Measurements from ENCODE around the gene MFRP. TPM values are rescaled to one million over a fixed set of nuclear protein-coding genes. Genes with fewer than 3 reads are reported as not detected.

Gene MFRP
- total and polyA plus RNA-seq, 10 of the 15 experiments (the other 5 are each of a cell fraction or from before 2014, with no cell fraction given) = not detected

- Histone ChIP-seq H3K79me2 (ENCODE audit: control insufficient read depth, insufficient read depth, low read length) (no peaks in the 10 kb centered on the region), H3K27ac (ENCODE audit: control insufficient read depth, insufficient read depth) (no peak overlapping the region), H3K27me3 (replicated peaks in 1 of 2; ENCODE audit: control insufficient read depth in 2 of 2, insufficient read depth in 2 of 2, low read length in 1 of 2) (no peaks in the 10 kb centered on the region), H3K4me1 (ENCODE audit: control insufficient read depth, insufficient read depth, low read length) (no peaks in the 10 kb centered on the region), H4K20me1 (ENCODE audit: control insufficient read depth, insufficient read depth) (no peaks in the 10 kb centered on the region), H3K4me2 (ENCODE audit: control insufficient read depth, insufficient read depth) (no peak overlapping the region), H2AFZ (ENCODE audit: control insufficient read depth, low read depth, low read length) (no peak overlapping the region), H3K4me3 (no peak overlapping the region), H3K9me3 (replicated peaks; ENCODE audit: control insufficient read depth, insufficient read depth, low read length) (no peaks in the 10 kb centered on the region), H3K36me3 (ENCODE audit: control insufficient read depth in 2 of 2, insufficient read depth in 2 of 2, low read length in 1 of 2) (peaks cover 13 to 28% of the 10 kb centered on the region in 2 experiments), H3K9ac (ENCODE audit: control insufficient read depth, insufficient read depth, low read length) (no peak overlapping the region)
- ATAC-seq = no peak
- ChIA-PET POLR2A (no interaction called here), CTCF (interaction anchor here (0.9 to 1.9 kb wide), 5 partner anchors 12 to 134 kb away, joined by 3 to 5 read pairs (median 4); no protein-coding TSS in a partner anchor), SMC1A (ENCODE audit: uncharacterized antibody, unreplicated experiment) (interaction anchor here (1.2 kb wide), 1 partner anchor 99 kb away, joined by 3 read pairs; no protein-coding TSS in a partner anchor), RAD21 (ENCODE audit: unreplicated experiment) (no interaction called here)
- in situ Hi-C loops (cut with MboI) (no loop called here), intact Hi-C loops (cut with micrococcal nuclease; ENCODE audit: unreplicated experiment) (no loop called here)
- 91% methylated on average over 5 of the region's 5 CpGs for WGBS (ENCODE audit: insufficient coverage, insufficient replicate concordance, low lambda C conversion rate, missing lambda C conversion rate)
- TF ChIP-seq PBX3 (IDR thresholded peaks at IDR 0.05; ENCODE audit: insufficient replicate concordance, low read depth, low read length) = no peak
- no peak for TF ChIP-seq SREBF1 (IDR thresholded peaks at IDR 0.05; ENCODE audit: low read length)
- BruUV-seq (replicated peaks) = no TSS peak
- DNase-seq (ENCODE audit: low read depth, low spot score) = no peak
- FAIRE-seq = no peak
Observed at GRCh38 chr11:119303227-119303718, 43.2 kb downstream of the MFRP start.

- Histone ChIP-seq H3K79me2 (ENCODE audit: control insufficient read depth, insufficient read depth, low read length) (no peaks in the 10 kb centered on the region), H4K20me1 (ENCODE audit: control insufficient read depth, insufficient read depth) (no peaks in the 10 kb centered on the region), H3K36me3 (ENCODE audit: control insufficient read depth in 2 of 2, insufficient read depth in 2 of 2, low read length in 1 of 2) (peaks cover 12 to 41% of the 10 kb centered on the region in 2 experiments), H3K9me3 (replicated peaks; ENCODE audit: control insufficient read depth, insufficient read depth, low read length) (no peaks in the 10 kb centered on the region), H3K4me2 (ENCODE audit: control insufficient read depth, insufficient read depth) (no peak overlapping the region), H3K4me1 (ENCODE audit: control insufficient read depth, insufficient read depth, low read length) (no peaks in the 10 kb centered on the region), H3K27ac (ENCODE audit: control insufficient read depth, insufficient read depth) (no peak overlapping the region), H3K27me3 (replicated peaks in 1 of 2; ENCODE audit: control insufficient read depth in 2 of 2, insufficient read depth in 2 of 2, low read length in 1 of 2) (no peaks in the 10 kb centered on the region), H2AFZ (ENCODE audit: control insufficient read depth, low read depth, low read length) (no peak overlapping the region), H3K4me3 (no peak overlapping the region), H3K9ac (ENCODE audit: control insufficient read depth, insufficient read depth, low read length) (no peak overlapping the region)
- intact Hi-C loops (cut with micrococcal nuclease; ENCODE audit: unreplicated experiment) = no loop called here
- 100% methylated on average over 3 of the region's 3 CpGs for WGBS (ENCODE audit: insufficient coverage, insufficient replicate concordance, low lambda C conversion rate, missing lambda C conversion rate)
- ATAC-seq = no peak
- SMC1A ChIA-PET (ENCODE audit: uncharacterized antibody, unreplicated experiment) = interaction anchor here (0.6 to 1.9 kb wide), 4 partner anchors 16 to 851 kb away, joined by 3 to 5 read pairs (median 4); no protein-coding TSS in a partner anchor
- POLR2A ChIA-PET = interaction anchor here (0.5 to 0.6 kb wide), 2 partner anchors 45 to 215 kb away, joined by 3 read pairs; no protein-coding TSS in a partner anchor
- FAIRE-seq = no peak
- BruUV-seq (replicated peaks) = no TSS peak
- DNase-seq (ENCODE audit: low read depth, low spot score) = no peak
- CTCF ChIA-PET = interaction anchor here (0.8 to 2.5 kb wide), 8 partner anchors 10 to 150 kb away, joined by 3 to 7 read pairs (median 4); no protein-coding TSS in a partner anchor
- in situ Hi-C loops (cut with MboI) = no loop called here
- RAD21 ChIA-PET (ENCODE audit: unreplicated experiment) = no interaction called here
- no peak for TF ChIP-seq POLR2A (IDR thresholded peaks at IDR 0.05; ENCODE audit: low read depth, low read length)
- no peak for TF ChIP-seq RBBP5 (conservative IDR thresholded peaks at IDR 0.05)
- TF ChIP-seq BCL3 (IDR thresholded peaks at IDR 0.05; ENCODE audit: borderline replicate concordance, insufficient read depth, low read depth, low read length, poor library complexity, severe bottlenecking) = no peak
- no peak for TF ChIP-seq GATAD2B (conservative IDR thresholded peaks at IDR 0.05; ENCODE audit: low read depth)
- no peak for TF ChIP-seq ZBTB33 (IDR thresholded peaks at IDR 0.05)
- TF ChIP-seq MTA2 (IDR thresholded peaks at IDR 0.05; ENCODE audit: low read depth) = no peak
- TF ChIP-seq PAX8 (IDR thresholded peaks at IDR 0.05) = no peak
- TF ChIP-seq SUPT20H (IDR thresholded peaks at IDR 0.05; ENCODE audit: borderline replicate concordance, control insufficient read depth, low read depth, low read length) = no peak
- TF ChIP-seq TBL1XR1 (IDR thresholded peaks at IDR 0.05; ENCODE audit: low read depth, low read length) = no peak
- TF ChIP-seq CBX3 (IDR thresholded peaks at IDR 0.05; ENCODE audit: borderline replicate concordance, low read depth) = no peak
Observed at GRCh38 chr11:119300198-119300964, 46.1 kb downstream of the MFRP start.
